Spleen (tissue), 7 donors: Measurements from ENCODE around the gene LPIN3.

Experiments used
- CTCF ChIP-seq, 11 experiments: fragments of 200-600 bp in 7 of 11; fragments of 450-650 bp in 4 of 11; sonication (generic) in 4 of 11; IDR thresholded peaks in 8 of 11; conservative IDR thresholded peaks in 3 of 11; 1 replicate in 7 of 11; 2 replicates in 4 of 11; pipeline versions ENCODE4 v1.4.0 to v1.8.0; 2016 to 2021; ENCODE audit warnings: antibody characterized with exemption in 11 of 11, inconsistent platforms in 4 of 11, mild to moderate bottlenecking in 1 of 11
- POLR2A ChIP-seq, 3 donors: fragments of 450-650 bp; IDR thresholded peaks; one replicate each; pipeline ENCODE4 v1.5.1; 2017; ENCODE audit warnings: antibody characterized with exemption in 3 of 3, mild to moderate bottlenecking in 1 of 3
- POLR2AphosphoS5 ChIP-seq, 3 donors: sonication (generic); formaldehyde crosslinking; IDR thresholded peaks; one replicate each; pipeline ENCODE4 v1.5.1; 2017; ENCODE audit warnings: antibody characterized with exemption in 3 of 3
- donor health status: DM: no; HTN: no; CAD: no; lungs with moderate emphysema.
- donor health status: DM: no; HTN: no; CAD: no.
- donor health status: DM: no; HTN: no; CAD: no.

GRCh38 chr20:41304424-41305079 lies 36.1 kb upstream of the LPIN3 start:
- TF ChIP-seq CTCF (IDR thresholded peaks at IDR 0.05 in 8 of 11, conservative IDR thresholded peaks at IDR 0.05 in 3 of 11) (no peak), POLR2A (IDR thresholded peaks at IDR 0.05) (no peak), POLR2AphosphoS5 (IDR thresholded peaks at IDR 0.05) (no peak)
